HepG2 (cell line): Measurements from ENCODE around the gene PKLR. TPM values are rescaled to one million over a fixed set of nuclear protein-coding genes. Genes with fewer than 3 reads are reported as not detected.

Source experiments
- ATF7 ChIP-seq, 2 experiments: fragments of 450-650 bp in 1 of 2; sonication (generic) in 1 of 2; formaldehyde crosslinking in 1 of 2; IDR thresholded peaks; 2 replicates each; pipeline versions ENCODE4 v1.4.0 to v1.6.1; 2016 to 2020; ENCODE audit warnings: antibody characterized with exemption in 1 of 2, mild to moderate bottlenecking in 1 of 2, missing genetic modification reagents in 1 of 2
- ERF ChIP-seq: IDR thresholded peaks from 2 replicates; pipeline ENCODE4 v1.6.1; 2018; ENCODE audit warnings: missing biosample characterization, missing genetic modification reagents
- GFI1 ChIP-seq: sonication (generic); formaldehyde crosslinking; IDR thresholded peaks from 2 replicates; pipeline ENCODE4 v1.5.0; 2020; ENCODE audit warnings: missing genetic modification reagents, mild to moderate bottlenecking, borderline replicate concordance
- KAT2B ChIP-seq: fragments of 150-350 bp; IDR thresholded peaks from 2 replicates; pipeline ENCODE4 v1.6.1; 2014; ENCODE audit warnings: low read depth, low read length, borderline replicate concordance
- KDM5A ChIP-seq: fragments of 200-600 bp; sonication (generic); IDR thresholded peaks from 2 replicates; pipeline ENCODE4 v1.7.0; 2018; ENCODE audit warnings: antibody characterized with exemption, mild to moderate bottlenecking, low read length, borderline replicate concordance
- KLF6 ChIP-seq: IDR thresholded peaks from 2 replicates; pipeline ENCODE4 v1.8.0; 2016; ENCODE audit warnings: missing biosample characterization, missing genetic modification reagents
- NAIF1 ChIP-seq: sonication (generic); formaldehyde crosslinking; IDR thresholded peaks from 2 replicates; pipeline ENCODE4 v1.5.0; 2020; ENCODE audit warnings: mild to moderate bottlenecking, missing genetic modification reagents, borderline replicate concordance
- ZNF747 ChIP-seq: sonication (generic); formaldehyde crosslinking; IDR thresholded peaks from 2 replicates; pipeline ENCODE4 v1.8.1; 2023; ENCODE audit warnings: missing genetic modification reagents, mild to moderate bottlenecking, borderline replicate concordance
- ZNF772 ChIP-seq: sonication (generic); formaldehyde crosslinking; IDR thresholded peaks from 2 replicates; pipeline ENCODE4 v1.5.0; 2020; ENCODE audit warnings: mild to moderate bottlenecking, missing genetic modification reagents
- polyA plus RNA-seq, 8 experiments: library from polyadenylated mRNA; depleted of rRNA in 3 of 8; stranded (reverse) in 7 of 8; unstranded in 1 of 8; fragments of >200 nt; fragmentation: Illumina TruSeq in 4 of 8; extraction: Trizol in 4 of 8; gene quantifications; 2 replicates each; pipeline versions ENCODE4 v1.2.1 to v1.2.3, GENCODE V29; 2011 to 2016; ENCODE audit warnings: low read depth in 4 of 8, missing spikeins in 1 of 8, mixed read lengths in 1 of 8; ENCODE audit not compliant: insufficient read depth in 1 of 8
- total RNA-seq, 5 experiments: library from RNA; depleted of rRNA; stranded (reverse); fragments of >200 nt; fragmentation: Illumina TruSeq; extraction: Trizol; gene quantifications; 2 replicates each; pipeline ENCODE4 v1.2.3, GENCODE V29; 2016; ENCODE audit warnings: low read depth in 1 of 5
- TF ChIP-seq, protein P1 (sequence below): sonication (generic); formaldehyde crosslinking; IDR thresholded peaks from 2 replicates; pipeline ENCODE4 v1.5.1; 2020; ENCODE audit warnings: mild to moderate bottlenecking, missing genetic modification reagents
- TF ChIP-seq, protein P2 (sequence below): sonication (generic); formaldehyde crosslinking; IDR thresholded peaks from 2 replicates; pipeline ENCODE4 v1.4.0; 2020; ENCODE audit warnings: missing genetic modification reagents
- TF ChIP-seq, protein P3 (sequence below): sonication (generic); formaldehyde crosslinking; IDR thresholded peaks from 2 replicates; pipeline ENCODE4 v1.4.0; 2020; ENCODE audit warnings: missing genetic modification reagents, borderline replicate concordance
- TF ChIP-seq, protein P4 (sequence below): sonication (generic); formaldehyde crosslinking; IDR thresholded peaks from 2 replicates; pipeline ENCODE4 v1.5.1; 2020; ENCODE audit warnings: missing genetic modification reagents, mild to moderate bottlenecking, borderline replicate concordance
- TF ChIP-seq, protein P5 (sequence below): sonication (generic); formaldehyde crosslinking; conservative IDR thresholded peaks from 2 replicates; pipeline ENCODE4 v1.4.0; 2020; ENCODE audit warnings: mild to moderate bottlenecking, missing genetic modification reagents, moderate library complexity

Gene PKLR
- total and polyA plus RNA-seq, 2 of the 13 experiments (the other 11 are each of a cell fraction or from before 2014, with no cell fraction given): 10.3 to 29.3 TPM

DNA sequence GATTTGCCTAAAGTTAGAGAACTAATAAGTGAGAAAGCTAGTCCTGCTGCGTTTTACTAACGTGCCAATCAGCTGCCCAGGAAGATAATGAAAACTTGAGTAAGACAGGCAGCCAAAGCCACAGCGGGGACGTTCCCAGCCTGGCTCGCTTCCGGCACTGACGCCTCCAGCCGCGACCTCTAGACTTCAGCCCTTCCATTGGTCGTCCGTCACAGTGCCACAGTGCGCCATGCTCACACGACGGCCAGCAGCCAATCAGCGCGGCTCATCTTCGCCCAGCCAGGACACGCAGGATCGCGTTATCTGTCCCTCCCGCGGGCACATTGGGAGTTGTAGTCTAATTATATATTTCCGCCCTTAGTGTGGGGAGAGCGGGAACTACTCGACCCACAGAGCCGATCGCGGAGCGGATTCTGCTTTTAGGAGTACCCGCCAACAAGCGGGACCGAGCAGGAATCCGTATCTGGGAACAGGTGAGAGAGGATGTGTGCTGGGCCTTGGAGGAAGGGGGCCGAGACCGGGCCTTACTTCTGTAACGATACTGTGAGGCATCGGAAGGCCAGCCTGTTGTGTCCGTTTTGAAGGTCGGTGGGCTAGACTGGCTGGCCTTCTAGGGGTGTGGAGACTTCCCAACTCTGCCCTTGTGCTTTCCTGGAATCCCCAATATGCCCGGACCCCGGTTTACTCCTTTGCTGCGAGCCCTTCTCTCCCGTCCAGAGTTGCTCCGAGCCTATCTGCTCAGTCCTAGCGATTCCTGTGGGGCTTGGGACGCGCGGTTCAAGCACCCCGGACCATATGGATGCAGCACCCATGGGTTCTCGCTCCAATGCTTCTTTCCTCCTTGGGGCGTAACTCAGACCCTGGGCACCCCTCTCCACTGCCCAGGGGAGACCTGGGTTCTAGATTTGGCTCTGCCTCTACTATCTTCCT is 7.5 kb upstream of the PKLR start, which contains the start of gene FDPS (continued):
- TF ChIP-seq, protein P1, sequence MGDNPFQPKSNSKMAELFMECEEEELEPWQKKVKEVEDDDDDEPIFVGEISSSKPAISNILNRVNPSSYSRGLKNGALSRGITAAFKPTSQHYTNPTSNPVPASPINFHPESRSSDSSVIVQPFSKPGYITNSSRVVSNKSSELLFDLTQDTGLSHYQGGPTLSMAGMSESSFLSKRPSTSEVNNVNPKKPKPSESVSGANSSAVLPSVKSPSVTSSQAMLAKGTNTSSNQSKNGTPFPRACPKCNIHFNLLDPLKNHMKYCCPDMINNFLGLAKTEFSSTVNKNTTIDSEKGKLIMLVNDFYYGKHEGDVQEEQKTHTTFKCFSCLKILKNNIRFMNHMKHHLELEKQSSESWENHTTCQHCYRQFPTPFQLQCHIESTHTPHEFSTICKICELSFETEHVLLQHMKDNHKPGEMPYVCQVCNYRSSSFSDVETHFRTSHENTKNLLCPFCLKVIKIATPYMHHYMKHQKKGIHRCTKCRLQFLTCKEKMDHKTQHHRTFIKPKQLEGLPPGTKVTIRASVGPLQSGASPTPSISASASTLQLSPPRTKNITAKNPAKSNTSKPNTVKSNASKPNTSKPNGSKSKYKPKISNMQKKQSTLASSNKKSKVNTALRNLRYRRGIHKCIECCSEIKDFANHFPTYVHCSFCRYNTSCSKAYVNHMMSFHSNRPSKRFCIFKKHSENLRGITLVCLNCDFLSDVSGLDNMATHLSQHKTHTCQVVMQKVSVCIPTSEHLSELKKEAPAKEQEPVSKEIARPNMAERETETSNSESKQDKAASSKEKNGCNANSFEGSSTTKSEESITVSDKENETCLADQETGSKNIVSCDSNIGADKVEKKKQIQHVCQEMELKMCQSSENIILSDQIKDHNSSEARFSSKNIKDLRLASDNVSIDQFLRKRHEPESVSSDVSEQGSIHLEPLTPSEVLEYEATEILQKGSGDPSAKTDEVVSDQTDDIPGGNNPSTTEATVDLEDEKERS (CRISPR knock-in tag): no peak; the same call in 1 of the 2 replicates
- peak; percentile 48; the same call in 1 of the 2 replicates for TF ChIP-seq ERF
- TF ChIP-seq, protein P2, sequence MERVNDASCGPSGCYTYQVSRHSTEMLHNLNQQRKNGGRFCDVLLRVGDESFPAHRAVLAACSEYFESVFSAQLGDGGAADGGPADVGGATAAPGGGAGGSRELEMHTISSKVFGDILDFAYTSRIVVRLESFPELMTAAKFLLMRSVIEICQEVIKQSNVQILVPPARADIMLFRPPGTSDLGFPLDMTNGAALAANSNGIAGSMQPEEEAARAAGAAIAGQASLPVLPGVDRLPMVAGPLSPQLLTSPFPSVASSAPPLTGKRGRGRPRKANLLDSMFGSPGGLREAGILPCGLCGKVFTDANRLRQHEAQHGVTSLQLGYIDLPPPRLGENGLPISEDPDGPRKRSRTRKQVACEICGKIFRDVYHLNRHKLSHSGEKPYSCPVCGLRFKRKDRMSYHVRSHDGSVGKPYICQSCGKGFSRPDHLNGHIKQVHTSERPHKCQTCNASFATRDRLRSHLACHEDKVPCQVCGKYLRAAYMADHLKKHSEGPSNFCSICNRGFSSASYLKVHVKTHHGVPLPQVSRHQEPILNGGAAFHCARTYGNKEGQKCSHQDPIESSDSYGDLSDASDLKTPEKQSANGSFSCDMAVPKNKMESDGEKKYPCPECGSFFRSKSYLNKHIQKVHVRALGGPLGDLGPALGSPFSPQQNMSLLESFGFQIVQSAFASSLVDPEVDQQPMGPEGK (CRISPR knock-in tag): no peak
- TF ChIP-seq ZNF747: peak; percentile 58; the same call in 1 of the 2 replicates
- TF ChIP-seq KAT2B: no peak
- peak; percentile 35; the same call in 1 of the 2 replicates for TF ChIP-seq ZNF772 (CRISPR knock-in tag)
- TF ChIP-seq, protein P3, sequence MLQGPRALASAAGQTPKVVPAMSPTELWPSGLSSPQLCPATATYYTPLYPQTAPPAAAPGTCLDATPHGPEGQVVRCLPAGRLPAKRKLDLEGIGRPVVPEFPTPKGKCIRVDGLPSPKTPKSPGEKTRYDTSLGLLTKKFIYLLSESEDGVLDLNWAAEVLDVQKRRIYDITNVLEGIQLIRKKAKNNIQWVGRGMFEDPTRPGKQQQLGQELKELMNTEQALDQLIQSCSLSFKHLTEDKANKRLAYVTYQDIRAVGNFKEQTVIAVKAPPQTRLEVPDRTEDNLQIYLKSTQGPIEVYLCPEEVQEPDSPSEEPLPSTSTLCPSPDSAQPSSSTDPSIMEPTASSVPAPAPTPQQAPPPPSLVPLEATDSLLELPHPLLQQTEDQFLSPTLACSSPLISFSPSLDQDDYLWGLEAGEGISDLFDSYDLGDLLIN (CRISPR knock-in tag): no peak
- TF ChIP-seq KDM5A: no peak
- TF ChIP-seq, protein P4, sequence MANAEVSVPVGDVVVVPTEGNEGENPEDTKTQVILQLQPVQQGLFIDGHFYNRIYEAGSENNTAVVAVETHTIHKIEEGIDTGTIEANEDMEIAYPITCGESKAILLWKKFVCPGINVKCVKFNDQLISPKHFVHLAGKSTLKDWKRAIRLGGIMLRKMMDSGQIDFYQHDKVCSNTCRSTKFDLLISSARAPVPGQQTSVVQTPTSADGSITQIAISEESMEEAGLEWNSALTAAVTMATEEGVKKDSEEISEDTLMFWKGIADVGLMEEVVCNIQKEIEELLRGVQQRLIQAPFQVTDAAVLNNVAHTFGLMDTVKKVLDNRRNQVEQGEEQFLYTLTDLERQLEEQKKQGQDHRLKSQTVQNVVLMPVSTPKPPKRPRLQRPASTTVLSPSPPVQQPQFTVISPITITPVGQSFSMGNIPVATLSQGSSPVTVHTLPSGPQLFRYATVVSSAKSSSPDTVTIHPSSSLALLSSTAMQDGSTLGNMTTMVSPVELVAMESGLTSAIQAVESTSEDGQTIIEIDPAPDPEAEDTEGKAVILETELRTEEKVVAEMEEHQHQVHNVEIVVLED (CRISPR knock-in tag): peak; percentile 95
- peak; percentile 88; the same call in 1 of the 2 replicates for TF ChIP-seq KLF6 (CRISPR knock-in tag)
- TF ChIP-seq, protein P5, sequence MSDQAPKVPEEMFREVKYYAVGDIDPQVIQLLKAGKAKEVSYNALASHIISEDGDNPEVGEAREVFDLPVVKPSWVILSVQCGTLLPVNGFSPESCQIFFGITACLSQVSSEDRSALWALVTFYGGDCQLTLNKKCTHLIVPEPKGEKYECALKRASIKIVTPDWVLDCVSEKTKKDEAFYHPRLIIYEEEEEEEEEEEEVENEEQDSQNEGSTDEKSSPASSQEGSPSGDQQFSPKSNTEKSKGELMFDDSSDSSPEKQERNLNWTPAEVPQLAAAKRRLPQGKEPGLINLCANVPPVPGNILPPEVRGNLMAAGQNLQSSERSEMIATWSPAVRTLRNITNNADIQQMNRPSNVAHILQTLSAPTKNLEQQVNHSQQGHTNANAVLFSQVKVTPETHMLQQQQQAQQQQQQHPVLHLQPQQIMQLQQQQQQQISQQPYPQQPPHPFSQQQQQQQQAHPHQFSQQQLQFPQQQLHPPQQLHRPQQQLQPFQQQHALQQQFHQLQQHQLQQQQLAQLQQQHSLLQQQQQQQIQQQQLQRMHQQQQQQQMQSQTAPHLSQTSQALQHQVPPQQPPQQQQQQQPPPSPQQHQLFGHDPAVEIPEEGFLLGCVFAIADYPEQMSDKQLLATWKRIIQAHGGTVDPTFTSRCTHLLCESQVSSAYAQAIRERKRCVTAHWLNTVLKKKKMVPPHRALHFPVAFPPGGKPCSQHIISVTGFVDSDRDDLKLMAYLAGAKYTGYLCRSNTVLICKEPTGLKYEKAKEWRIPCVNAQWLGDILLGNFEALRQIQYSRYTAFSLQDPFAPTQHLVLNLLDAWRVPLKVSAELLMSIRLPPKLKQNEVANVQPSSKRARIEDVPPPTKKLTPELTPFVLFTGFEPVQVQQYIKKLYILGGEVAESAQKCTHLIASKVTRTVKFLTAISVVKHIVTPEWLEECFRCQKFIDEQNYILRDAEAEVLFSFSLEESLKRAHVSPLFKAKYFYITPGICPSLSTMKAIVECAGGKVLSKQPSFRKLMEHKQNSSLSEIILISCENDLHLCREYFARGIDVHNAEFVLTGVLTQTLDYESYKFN (CRISPR knock-in tag): peak; percentile 70; the same call in 1 of the 2 replicates
- peak; percentile 85; the same call in 1 of the 2 replicates for TF ChIP-seq NAIF1 (CRISPR knock-in tag)
- TF ChIP-seq GFI1 (CRISPR knock-in tag): 0 out of 2 replicates have a peak, but pooled peaks have one; percentile 50
- no peak for TF ChIP-seq ATF7 (IDR thresholded peaks at IDR 0.05)
- 0 out of 2 replicates have a peak, but pooled peaks have one; percentile 50 for TF ChIP-seq ATF7 (CRISPR knock-in tag; IDR thresholded peaks at IDR 0.05)
